Hepatocyte (in vitro differentiated cells): ENCODE data around the gene CD248. TPM values are rescaled to one million over a fixed set of nuclear protein-coding genes. Genes with fewer than 3 reads are reported as not detected.

ENCODE experiments used
- DNase-seq: peaks from one replicate; pipeline ENCODE4 v3.0.0-alpha.2; 2016; ENCODE audit warnings: low spot score
- H2AFZ ChIP-seq: fragments of 200-600 bp; sonication (generic); 2 replicates; pipeline ENCODE4 v1.6.0; 2016; ENCODE audit warnings: antibody characterized with exemption, mild to moderate bottlenecking
- H3K27ac ChIP-seq: fragments of 200-600 bp; sonication (generic); 2 replicates; pipeline ENCODE4 v1.5.1; 2016; ENCODE audit warnings: mild to moderate bottlenecking
- H3K27me3 ChIP-seq: fragments of 200-600 bp; sonication (generic); 2 replicates; pipeline ENCODE4 v1.6.1; 2016
- H3K36me3 ChIP-seq: fragments of 200-600 bp; sonication (generic); replicated peaks from 2 replicates; pipeline ENCODE4 v1.5.1; 2016; ENCODE audit warnings: low read depth; ENCODE audit not compliant: insufficient read depth
- H3K4me1 ChIP-seq: fragments of 200-600 bp; sonication (generic); 2 replicates; pipeline ENCODE4 v1.5.1; 2016; ENCODE audit warnings: mild to moderate bottlenecking, moderate library complexity; ENCODE audit not compliant: insufficient read depth
- H3K4me2 ChIP-seq: fragments of 200-600 bp; sonication (generic); 2 replicates; pipeline ENCODE4 v1.6.0; 2016
- H3K4me3 ChIP-seq: fragments of 200-600 bp; sonication (generic); 2 replicates; pipeline ENCODE4 v1.5.1; 2016; ENCODE audit warnings: mild to moderate bottlenecking
- H3K79me2 ChIP-seq: fragments of 200-600 bp; sonication (generic); 2 replicates; pipeline ENCODE4 v1.6.0; 2017; ENCODE audit warnings: mild to moderate bottlenecking
- H3K9me2 ChIP-seq: fragments of 200-600 bp; sonication (generic); replicated peaks from 2 replicates; pipeline ENCODE4 v1.6.0; 2017; ENCODE audit warnings: mild to moderate bottlenecking; ENCODE audit not compliant: insufficient read depth
- H3K9me3 ChIP-seq: fragments of 200-600 bp; sonication (generic); 2 replicates; pipeline ENCODE4 v1.5.1; 2016; ENCODE audit warnings: low read depth, mild to moderate bottlenecking
- H4K20me1 ChIP-seq: fragments of 200-600 bp; sonication (generic); 2 replicates; pipeline ENCODE4 v1.6.0; 2016; ENCODE audit warnings: mild to moderate bottlenecking; ENCODE audit not compliant: insufficient read depth, poor library complexity, severe bottlenecking
- EZH2 ChIP-seq: fragments of 200-600 bp; sonication (generic); IDR thresholded peaks from 2 replicates; pipeline ENCODE4 v1.6.1; 2016; ENCODE audit warnings: antibody characterized with exemption, mild to moderate bottlenecking, borderline replicate concordance
- EZH2phosphoT487 ChIP-seq: fragments of 200-600 bp; sonication (generic); IDR thresholded peaks from one replicate; pipeline ENCODE4 v1.6.1; 2018; ENCODE audit warnings: antibody characterized with exemption, mild to moderate bottlenecking, low read depth, moderate library complexity; ENCODE audit not compliant: unreplicated experiment, severe bottlenecking
- WGBS: methylation state at CpG from one replicate; pipeline ENCODE4 v1.1.6; 2016; ENCODE audit warnings: low lambda C conversion rate; ENCODE audit errors: missing lambda C conversion rate; 5-methylcytosine and 5-hydroxymethylcytosine counted together
- polyA plus RNA-seq: library from polyadenylated mRNA; unstranded; fragments of >200 nt; fragmentation: Nextera tagmentation; extraction: Ambion mirVana; gene quantifications from 2 replicates; pipeline ENCODE4 v1.2.1, GENCODE V29; 2016
- total RNA-seq: library from RNA; depleted of rRNA; stranded (reverse); fragments of >200 nt; gene quantifications from 2 replicates; pipeline ENCODE4 v1.2.3, GENCODE V29; 2014
- TF ChIP-seq, protein P1 (sequence below): fragments of 200-600 bp; sonication (generic); IDR thresholded peaks from 2 replicates; pipeline ENCODE4 v1.5.1; 2016; ENCODE audit warnings: antibody characterized with exemption, mild to moderate bottlenecking; ENCODE audit not compliant: poor library complexity

Gene CD248
- total and polyA plus RNA-seq, 2 experiments from 2014 or later, result 24.6 to 210 TPM

DNA sequence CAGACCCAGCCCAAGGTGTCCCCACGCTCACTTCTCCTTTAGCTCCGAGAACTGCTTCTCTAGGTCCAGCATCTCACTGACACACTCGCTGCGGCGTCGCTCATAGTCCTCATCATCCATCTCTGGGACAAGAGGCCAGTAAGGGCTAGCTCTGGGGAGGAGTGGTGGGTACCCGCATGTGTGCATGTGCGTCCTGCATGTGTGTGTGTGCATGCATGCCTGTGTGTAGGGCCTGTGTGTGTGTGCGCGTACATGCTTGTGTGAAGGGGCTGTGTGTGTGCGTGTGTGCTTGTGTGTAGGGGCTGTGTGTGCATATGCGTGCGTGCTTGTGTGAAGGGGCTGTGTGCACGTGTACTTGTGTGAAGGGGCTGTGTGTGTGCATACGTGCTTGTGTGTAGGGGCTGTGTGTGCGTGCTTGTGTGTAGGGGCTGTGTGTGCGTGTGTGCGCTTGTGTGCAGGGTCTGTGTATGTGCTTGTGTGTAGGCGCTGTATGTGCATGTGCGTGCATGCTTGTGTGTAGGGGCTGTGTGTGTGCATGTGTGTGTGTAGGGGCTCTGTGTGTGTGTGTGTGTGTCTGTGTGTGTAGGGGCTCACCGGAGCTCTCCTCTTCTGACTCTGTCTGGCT lies 24.8 kb upstream of the CD248 start:
- Histone ChIP-seq H3K9me3 (no peaks in the 10 kb centered on the region), H3K36me3 (no peaks in the 10 kb centered on the region), H3K4me3 (no peak overlapping the region), H3K4me2 (no peak overlapping the region), H3K9me2 (no peaks in the 10 kb centered on the region), H2AFZ (no peak overlapping the region), H3K27ac (no peak overlapping the region), H3K4me1 (peaks cover 24% of the 10 kb centered on the region), H3K79me2 (peaks cover 34% of the 10 kb centered on the region), H4K20me1 (no peaks in the 10 kb centered on the region), H3K27me3 (no peaks in the 10 kb centered on the region)
- WGBS, result 97% methylated on average over 21 of the region's 21 CpGs
- no peak for DNase-seq
- TF ChIP-seq EZH2phosphoT487 (no peak), EZH2 (no peak)
- TF ChIP-seq, protein P1, sequence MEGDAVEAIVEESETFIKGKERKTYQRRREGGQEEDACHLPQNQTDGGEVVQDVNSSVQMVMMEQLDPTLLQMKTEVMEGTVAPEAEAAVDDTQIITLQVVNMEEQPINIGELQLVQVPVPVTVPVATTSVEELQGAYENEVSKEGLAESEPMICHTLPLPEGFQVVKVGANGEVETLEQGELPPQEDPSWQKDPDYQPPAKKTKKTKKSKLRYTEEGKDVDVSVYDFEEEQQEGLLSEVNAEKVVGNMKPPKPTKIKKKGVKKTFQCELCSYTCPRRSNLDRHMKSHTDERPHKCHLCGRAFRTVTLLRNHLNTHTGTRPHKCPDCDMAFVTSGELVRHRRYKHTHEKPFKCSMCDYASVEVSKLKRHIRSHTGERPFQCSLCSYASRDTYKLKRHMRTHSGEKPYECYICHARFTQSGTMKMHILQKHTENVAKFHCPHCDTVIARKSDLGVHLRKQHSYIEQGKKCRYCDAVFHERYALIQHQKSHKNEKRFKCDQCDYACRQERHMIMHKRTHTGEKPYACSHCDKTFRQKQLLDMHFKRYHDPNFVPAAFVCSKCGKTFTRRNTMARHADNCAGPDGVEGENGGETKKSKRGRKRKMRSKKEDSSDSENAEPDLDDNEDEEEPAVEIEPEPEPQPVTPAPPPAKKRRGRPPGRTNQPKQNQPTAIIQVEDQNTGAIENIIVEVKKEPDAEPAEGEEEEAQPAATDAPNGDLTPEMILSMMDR, result no peak

DNA sequence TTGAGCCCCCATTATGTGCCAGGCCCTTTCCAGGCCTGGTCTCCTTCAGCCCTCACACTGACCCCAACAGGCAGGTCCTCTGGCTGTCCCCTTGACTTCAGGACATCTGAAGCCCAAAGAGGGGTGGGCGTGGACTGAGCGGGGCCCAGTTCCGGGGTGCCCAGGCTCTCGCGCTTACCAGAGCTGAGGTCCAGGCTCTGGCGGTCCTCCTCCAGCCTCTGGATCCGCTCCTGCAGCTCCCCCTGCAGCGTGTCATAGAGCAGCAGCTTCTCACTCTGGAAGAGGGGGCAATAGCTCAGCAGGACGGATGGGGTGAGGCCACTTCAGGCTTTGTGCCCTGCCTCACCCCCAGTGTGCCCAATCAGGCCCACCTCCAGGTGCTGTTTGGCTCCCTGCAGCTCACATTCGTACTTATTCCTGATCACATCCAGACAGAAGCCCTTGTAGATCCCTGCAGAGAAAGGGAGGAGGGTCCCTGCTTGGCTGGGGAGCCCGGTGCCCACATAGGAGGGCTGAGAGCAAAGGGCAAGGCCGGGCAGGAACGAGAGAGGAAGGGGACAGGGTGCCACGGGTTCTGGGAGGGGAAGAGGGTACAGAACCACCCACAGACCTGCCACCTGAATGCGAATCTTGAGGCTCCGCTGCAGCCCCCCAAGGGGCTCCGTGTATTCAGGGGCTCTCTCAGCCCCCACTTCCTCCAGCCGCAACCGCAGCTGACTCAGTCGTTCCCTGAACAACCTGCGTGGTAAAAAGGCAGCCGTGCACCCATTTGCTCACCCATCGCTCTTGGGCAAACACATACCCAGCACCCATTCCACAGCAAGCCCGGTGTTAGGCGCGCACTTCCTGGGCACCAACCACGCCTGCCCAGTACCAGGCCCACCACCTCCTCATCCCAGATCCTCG lies 24.0 kb upstream of the CD248 start:
- Histone ChIP-seq H3K9me2 (no peaks in the 10 kb centered on the region), H3K9me3 (no peaks in the 10 kb centered on the region), H3K36me3 (no peaks in the 10 kb centered on the region), H3K4me2 (no peak overlapping the region), H2AFZ (no peak overlapping the region), H3K27ac (no peak overlapping the region), H3K4me1 (peaks cover 24% of the 10 kb centered on the region), H3K27me3 (no peaks in the 10 kb centered on the region), H3K79me2 (peaks cover 26% of the 10 kb centered on the region), H3K4me3 (no peak overlapping the region), H4K20me1 (no peaks in the 10 kb centered on the region)
- DNase-seq, result no peak
- WGBS, result 97% methylated on average over 28 of the region's 28 CpGs
- TF ChIP-seq, protein P1, result no peak
- TF ChIP-seq EZH2phosphoT487 (no peak), EZH2 (no peak)

DNA sequence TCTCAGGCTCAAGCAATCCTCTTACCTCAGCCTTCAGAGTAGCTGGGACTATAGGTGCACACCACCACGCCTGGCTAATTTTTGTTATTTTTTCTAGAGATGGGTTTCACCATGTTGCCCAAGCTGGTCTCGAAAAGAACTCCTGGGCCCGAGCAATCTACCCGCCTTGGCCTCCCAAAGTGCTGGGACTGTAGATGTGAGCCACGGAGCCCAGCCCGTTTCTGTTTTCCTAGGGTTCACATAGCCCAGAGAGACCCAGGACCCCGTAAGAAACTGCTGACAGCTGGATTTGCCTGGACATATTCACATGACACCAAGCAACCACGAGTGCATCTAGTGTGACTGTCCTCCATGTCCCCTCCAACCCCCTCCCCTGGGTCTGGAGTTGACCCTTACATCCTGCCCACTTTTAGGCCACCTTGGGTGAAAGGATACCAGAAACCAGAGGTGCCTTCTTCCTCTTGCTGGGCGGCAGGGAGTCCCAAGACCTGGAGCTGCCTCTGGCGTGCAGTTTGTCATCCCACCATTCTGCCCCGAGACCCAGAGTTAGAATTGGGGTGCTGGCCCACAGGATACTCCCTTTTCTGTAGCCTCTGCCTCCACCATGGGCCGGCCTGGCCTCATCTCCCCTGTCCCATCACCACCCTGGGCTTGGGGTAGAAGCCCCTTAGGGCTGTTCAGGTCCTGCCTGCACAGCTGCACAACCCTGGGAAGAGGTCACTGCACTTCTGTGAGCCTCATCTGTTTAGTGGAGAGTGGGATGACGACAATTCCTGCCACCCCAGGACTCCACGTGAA lies 23.0 kb upstream of the CD248 start:
- WGBS, result 84% methylated on average over 14 of the region's 14 CpGs
- no peak overlapping the region for H3K27ac ChIP-seq
- H2AFZ ChIP-seq, result no peak overlapping the region
- no peak overlapping the region for H3K4me2 ChIP-seq
- TF ChIP-seq, protein P1, result no peak
- TF ChIP-seq EZH2 (no peak), EZH2phosphoT487 (no peak)
- H3K4me1 ChIP-seq, result peaks cover 25% of the 10 kb centered on the region
- no peak overlapping the region for H3K4me3 ChIP-seq
- no peaks in the 10 kb centered on the region for H3K9me2 ChIP-seq
- peaks cover 28% of the 10 kb centered on the region for H3K79me2 ChIP-seq
- DNase-seq, result no peak
- H3K36me3 ChIP-seq, result no peaks in the 10 kb centered on the region
- H3K27me3 ChIP-seq, result no peaks in the 10 kb centered on the region
- H3K9me3 ChIP-seq, result no peaks in the 10 kb centered on the region
- no peaks in the 10 kb centered on the region for H4K20me1 ChIP-seq
